HG02938 (cell line): ENCODE measurements around the gene GRIK3.

Experiments
- ATAC-seq: cut with Tn5 transposase; IDR thresholded peaks from one replicate; pipeline ENCODE4 v1.9.1; 2021; ENCODE audit warnings: mild to moderate bottlenecking, moderate library complexity; ENCODE audit not compliant: unreplicated experiment

The GRIK3 gene

DNA sequence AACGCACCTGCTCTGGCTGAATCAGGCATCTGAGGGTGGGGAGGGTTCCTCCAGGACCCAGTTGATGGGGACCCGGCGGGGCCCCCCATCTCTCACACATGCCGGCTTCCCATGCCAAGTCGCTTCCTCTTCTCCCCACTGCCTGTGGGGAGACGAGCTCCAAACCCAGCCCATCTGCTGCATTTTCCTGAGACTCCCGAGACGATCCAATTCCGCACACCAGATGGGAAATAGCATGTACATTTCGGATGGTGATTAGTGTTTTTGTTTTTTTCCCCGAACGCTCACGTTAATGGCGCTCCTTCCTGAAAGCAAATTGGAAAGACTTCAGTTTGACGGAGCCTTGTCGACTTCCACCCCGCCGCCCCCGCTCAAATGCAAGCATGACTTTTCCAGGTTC, 13.2 kb upstream of the GRIK3 start:
- ATAC-seq = no peak

DNA sequence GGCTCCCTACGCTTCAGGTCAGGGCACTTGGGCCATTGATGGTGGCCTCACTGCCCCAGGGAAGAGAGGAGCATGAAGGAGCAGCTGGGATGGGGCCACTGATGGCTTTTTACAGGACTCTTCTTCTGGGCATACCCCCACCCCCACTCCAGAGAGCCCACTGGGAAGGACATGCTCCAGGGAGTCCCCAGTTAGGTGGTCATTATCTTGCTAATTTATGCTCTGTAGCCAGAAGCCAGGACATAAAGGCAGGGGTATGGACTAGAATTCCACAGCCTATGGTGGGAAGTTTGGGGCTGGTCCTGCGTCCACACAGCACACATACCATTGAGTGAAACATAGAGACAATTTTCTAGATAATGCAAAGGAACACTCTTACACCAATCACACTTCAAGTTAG, 8.8 kb upstream of the GRIK3 start:
- ATAC-seq = no peak

DNA sequence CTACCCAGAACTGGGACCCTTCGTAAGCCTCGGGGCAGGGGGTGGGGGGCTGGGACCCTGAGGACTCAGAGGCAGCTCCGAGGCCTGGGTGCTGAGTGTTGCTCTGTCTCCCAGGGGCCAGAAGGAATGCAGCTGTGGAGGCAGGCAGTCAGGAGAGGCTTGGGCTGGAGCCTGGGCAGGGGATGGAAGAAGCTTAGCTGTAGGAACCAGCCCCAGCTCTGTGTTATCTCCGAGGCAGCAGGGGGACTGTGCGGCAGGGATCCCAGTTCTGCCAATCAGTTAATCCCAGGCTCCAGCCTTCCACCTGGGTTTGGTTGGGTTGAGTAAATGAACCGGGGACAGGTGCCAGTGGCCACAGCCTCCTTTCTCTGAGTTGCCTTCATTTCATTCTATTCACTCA, 8.2 kb upstream of the GRIK3 start:
- no peak for ATAC-seq

GRCh38 chr1:37041483-37041882, 7.2 kb upstream of the GRIK3 start:
- no peak for ATAC-seq

DNA sequence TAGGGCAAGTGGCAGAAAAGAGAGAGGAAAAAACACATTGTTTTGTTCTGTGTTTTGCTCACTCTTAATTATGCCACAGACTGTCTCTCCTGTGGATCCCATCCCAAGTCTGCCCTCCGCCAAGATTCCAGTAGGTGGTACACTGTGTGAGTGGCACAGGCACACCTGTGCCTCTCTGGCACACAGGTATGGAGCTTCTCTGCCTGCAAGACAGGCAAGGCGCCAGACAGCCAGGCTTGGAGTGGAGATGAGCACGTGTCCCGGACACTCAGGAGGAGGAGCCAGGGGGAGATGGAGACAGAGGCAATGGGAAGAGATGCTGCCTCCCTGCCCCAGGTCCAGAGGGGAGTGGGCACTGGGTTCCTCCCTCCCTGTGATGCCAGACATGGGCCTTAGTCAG, 6.5 kb upstream of the GRIK3 start:
- no peak for ATAC-seq

DNA sequence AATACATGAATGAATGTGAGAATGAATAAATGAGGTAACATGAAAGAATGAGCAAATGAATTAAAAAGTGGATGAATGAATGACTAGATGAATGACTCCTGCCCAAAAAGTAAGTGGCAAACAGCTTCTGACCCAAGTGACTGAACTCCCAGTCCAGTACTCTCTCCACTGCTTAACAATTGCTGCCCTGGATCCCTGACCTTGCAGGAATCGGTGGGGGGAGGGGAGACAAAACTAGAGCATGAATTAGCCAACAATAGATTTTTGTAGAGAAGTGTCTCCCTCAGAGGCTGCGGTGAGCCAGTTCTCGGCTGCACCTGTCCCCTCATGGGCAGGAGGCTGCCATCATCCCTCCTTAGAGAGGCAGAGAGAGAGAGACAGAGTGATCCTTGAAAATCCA, 5.9 kb upstream of the GRIK3 start:
- no peak for ATAC-seq

DNA sequence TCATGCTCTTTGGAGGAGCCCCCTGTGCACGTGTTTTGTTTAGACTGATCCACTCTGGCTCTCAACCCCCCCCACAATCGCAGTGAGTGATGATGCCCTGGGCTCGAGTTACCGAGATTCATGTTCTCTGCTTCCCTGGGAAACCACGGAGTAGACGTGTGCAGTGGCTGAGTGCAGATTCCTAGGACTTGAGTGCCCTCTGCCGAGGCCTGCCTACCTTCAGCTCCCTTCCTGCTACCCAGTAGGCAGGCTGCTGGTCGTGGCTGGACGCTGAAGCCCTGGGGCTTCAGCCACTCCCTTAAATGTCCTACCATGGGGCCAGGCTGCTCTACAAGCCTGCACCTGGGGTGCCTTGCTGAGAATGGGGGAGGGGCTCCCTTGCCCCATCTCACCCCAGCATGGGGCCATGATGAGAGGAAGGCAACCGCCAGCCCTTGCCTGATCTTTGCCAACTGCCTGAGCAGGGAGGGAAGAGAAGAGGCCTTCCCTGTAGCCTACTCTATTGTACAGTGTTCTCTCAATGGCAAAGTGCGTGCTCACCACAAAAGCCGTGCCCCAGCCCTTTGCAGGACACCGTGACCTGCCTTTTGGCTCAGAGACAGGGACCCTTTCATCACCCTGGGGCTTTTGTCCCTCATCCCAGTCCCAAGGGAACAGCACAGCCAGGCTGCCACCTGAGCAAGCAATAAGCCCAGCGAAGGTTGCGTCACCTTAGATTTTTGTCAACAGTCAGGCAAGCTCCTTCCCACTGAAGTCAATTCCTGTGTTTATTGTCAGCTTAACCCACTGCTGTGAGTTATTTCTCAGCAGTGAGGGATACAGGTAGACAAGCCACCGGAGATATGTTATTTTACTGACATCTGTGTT, 4.1 kb upstream of the GRIK3 start:
- no peak for ATAC-seq

DNA sequence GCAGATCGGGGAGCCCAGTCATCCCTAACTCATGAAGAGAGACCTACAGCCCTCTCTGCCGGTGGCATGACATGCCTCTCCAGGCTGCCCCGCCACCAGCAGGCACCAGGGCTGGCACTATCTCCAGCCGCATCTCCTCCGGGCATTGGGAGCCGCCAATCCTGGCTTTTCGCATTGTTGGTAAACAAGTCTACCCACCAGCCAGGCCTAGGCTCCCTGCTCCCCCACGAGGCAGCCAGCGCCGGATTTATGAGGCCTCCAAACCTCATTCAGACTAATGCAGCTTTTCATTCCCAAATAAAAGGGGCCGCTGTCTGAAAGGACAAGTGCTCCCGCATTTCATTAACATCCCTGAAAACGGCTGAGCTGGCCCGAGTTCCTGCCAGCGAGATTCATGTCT, 3.4 kb upstream of the GRIK3 start:
- ATAC-seq = no peak

- ATAC-seq = no peak
Measured at GRCh38 chr1:37036667-37037053, 2.3 kb upstream of the GRIK3 start.

DNA sequence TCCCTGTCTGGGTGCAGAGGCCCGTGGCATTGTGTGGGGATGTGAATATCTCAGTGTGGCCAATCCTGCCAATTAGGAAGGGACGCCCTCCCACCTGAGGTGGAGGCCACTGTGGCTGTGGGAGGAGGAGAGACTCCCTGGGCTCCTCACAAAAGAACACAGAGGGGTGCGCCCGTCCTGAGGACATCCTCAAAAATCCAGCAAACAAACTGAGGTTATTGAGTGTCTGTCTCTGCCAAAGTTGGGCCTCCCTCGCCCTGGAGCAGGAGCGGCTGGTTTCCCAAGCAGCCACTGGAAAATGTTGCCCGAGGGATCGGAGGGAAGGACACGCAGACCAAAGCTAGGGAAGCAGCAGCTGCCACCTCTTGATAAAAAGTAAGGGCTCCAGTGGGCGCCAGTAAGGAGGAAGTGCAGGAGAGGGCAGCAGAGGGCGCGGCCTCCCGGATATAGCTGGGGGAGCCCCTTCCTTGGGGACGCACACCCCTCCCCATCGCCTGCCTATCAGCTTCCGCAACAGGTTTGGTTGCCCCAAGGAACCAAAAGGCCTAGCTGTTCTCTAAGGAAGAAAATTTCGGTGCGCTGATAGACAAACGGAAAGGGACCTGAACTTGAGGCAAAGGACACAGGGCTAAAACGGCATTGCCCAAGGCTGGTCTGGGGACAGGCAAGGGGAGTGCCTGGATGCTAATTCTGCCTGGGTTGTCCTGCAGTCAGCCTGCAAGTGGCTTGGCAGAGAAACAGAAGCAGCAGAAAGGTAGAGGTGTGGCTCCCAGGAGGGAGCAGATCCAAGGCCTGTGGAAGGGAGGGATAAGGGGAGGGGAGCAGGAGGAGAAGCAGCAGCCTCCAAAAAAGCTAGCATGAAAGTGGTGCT, 1.7 kb upstream of the GRIK3 start:
- no peak for ATAC-seq

DNA sequence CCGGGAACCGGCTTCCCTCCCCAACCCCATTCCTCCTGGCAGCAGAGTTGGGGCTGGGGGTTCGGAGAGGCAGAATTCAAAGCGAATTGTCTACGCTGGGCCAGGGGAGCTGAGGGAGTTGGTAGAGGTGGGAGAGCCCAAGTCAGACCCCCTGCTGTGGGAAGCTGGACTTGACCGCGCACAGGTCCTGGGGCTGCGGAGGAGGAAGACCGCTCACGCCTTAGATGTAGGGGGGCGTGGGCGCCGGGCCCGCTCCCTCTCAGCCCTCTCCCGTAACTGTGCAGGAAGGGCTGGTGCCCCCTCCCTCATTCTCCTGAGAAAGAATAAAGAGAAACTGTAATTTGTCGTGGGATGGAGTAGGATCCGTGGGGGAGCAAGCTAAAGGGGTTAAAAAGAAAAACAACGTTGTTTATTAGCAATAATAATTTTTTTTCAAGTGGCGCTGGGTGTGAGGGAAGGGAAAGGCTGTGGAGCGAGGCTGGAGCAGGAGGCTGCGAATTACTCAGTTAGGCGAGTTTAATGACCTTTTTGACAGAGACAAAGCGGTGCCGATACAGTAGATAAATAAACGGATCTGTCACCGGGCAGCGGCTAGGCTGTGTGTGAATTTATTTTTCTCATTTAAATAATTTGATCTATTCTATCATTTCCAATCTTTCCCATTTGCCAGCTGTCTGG, 838 bp upstream of the GRIK3 start:
- no peak for ATAC-seq

DNA sequence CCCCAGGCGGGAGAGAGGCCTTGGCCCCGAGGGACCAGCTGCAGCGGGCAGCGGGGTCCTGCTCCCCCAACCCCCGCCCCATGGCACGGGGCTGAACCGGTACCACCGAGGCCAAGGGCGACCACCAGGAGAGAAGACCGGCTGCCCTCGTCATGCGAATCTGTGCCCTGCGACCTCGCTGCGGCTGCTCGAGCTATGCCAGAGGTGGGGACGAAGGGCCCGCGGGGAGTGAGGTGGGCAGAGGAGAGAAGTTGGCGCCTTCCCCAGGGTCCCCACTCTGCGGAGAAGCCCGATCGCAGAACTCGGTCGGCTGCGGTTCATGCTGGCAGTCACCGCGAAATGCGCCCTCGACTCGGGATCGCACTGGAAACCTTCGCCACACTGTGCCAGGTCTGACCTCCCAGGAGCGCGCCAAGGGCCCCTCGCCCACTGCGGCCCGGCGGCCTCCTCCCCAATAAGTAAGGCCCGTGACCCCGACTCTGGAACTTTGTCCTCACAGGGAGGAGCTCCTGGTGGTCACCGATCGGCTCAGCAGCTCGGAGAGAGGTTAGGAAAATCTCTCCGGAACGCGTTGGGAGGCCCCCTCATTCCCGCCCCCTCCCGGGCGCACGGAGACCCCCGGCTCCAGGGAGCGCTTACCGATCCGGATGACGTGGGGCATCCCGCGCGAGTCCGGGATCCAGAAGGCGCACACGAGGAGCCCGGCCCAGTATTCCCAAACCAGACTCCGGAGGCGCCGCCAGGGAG, 787 bp downstream of the GRIK3 start:
- ATAC-seq = no peak

DNA sequence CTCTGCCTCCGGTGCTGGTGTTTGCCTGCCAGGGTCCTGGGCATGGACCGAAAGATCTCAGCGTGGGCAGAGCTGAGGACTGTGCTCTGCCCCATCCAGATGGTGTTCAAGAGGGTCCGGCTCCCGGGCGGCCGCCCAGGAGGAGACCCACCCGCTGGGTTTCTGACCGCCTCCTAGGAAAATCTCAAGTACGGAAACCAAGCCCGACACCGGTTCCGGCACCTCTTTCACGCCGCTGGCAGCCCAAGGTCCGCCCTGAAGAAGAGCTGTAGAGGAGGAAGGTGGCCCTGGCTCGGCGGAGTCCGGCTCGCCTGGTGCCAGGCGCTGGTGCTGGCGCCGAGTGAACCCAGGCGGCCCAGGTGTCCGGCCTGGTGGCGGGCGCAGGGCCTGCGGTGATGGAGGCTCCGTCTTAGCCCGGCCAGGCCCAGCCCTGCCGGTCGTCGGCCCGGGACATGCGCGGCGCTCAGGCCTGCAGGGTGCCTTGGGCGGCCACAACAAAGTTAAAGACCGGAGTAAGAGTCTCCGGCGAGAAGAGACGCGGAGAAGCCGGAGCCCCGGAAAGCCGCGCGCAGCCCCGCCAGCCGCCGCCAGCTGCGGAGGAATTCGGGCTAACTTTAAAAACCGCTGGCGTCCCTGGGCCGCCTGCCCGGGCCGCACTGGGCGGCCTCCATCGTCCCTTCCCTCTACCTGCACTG, 1.5 kb downstream of the GRIK3 start:
- ATAC-seq = no peak

GRCh38 chr1:37031871-37032270, 2.4 kb downstream of the GRIK3 start:
- no peak for ATAC-seq

DNA sequence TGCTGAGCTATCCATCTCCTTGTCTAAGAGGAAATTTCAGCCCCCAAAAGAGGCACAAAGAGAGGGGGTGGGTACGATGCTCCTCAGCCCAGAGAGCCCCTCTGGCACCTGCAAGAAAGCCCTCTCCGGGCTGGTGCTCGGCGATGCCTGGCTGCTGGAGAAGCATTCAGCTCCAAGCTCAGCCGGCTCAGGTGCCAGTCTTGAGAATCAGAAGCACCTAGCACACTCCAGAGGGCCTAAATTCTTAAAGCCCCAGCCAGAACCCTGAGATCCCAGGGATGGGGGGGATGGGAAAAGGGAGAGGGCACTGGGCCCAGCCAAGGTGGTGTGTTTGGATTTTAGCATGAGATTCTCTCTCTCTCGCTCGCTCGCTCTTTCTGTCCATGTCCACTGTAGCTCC, 2.9 kb downstream of the GRIK3 start:
- ATAC-seq = no peak

DNA sequence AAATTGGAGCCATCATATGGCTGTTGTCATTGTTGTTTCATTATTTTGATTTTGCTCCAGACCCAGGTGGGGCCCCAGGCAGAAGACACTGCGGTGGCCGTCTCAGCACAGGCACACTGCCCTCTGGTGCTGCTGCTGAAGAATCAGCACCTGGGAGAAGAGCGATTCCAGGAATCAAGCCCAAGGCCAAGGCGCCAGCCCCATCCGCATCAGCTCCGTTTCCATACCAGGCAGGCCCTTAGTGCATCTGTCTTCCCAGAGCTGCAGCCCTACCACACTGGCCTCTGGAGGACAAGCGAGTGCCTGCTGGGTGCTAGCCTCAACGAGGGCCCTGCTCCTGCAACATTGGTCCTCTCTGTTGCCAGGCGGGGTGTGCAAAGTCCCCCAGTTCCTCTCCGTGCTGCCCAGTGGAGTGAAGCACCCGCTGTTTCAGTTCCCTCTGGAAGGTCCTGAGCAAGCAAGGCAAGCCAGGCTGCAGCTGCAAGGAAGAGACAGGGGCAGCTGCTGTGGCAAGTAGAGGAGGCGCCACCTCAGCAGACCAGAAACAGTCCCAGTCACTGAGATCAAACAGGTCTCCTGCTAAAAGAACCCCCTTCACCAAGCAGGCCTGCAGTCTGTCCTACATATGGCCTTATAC, 5.2 kb downstream of the GRIK3 start:
- ATAC-seq = no peak

GRCh38 chr1:37021502-37021901, 12.8 kb downstream of the GRIK3 start:
- no peak for ATAC-seq

DNA sequence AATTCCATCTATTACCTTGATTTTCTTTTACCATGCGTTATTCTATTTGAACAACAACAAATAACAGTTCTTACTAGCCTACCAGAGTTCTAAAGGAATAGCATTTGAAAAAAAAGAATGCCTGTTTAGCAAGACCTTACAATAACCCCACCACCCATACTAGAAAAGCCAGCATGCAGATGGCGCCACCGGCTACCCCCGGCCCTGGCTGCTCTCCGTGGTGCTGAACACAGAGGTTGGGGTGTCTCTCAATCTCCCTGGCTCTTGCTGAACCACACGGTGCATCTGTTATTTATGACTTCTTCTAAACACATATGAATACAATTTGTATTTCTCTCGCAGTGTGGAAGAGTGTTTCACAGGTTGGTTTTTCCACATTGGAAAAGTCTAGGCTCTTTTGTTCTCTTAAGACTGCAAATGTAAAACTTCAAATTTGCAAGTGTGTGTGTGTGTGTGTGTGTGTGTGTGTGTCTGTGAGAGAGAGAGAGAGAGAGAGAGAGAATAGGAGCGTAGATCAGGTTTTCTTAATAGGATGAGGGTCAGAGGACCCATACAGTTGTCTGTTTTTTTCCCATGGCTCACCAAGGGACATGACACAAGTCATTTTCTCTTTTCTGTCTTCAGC, 13.6 kb downstream of the GRIK3 start:
- ATAC-seq = no peak

GRCh38 chr1:37018510-37018909, 15.8 kb downstream of the GRIK3 start:
- no peak for ATAC-seq
